Keratinocyte (primary cell): ENCODE data around the gene SYTL1. TPM values are rescaled to one million over a fixed set of nuclear protein-coding genes. Genes with fewer than 3 reads are reported as not detected.

Experiments used
- DNase-seq: peaks from one replicate; pipeline ENCODE4 v3.0.0-alpha.2; 2011; ENCODE audit warnings: low read depth, missing footprints, low spot score
- FAIRE-seq: peaks from 2 replicates; lab custom pipeline; 2011; peaks lifted over from hg19 to GRCh38; lab: Jason Lieb, UNC
- H2AFZ ChIP-seq: 2 replicates; pipeline ENCODE4 v1.6.0; 2012; ENCODE audit warnings: low read length, control low read depth, inconsistent platforms; ENCODE audit not compliant: control insufficient read depth
- H3K27ac ChIP-seq: 2 replicates; pipeline ENCODE4 v1.5.1; 2011; ENCODE audit warnings: low read length; ENCODE audit not compliant: control insufficient read depth, insufficient read depth
- H3K27me3 ChIP-seq: 3 replicates; pipeline ENCODE4 v1.6.0; 2011; ENCODE audit warnings: low read length; ENCODE audit not compliant: control insufficient read depth, insufficient read depth; ENCODE audit errors: extremely low read depth
- H3K36me3 ChIP-seq, 2 experiments: 2 replicates in 1 of 2; 3 replicates in 1 of 2; pipeline ENCODE4 v1.5.1; 2011; ENCODE audit warnings: low read length in 2 of 2, mild to moderate bottlenecking in 1 of 2; ENCODE audit not compliant: control insufficient read depth in 2 of 2, insufficient read depth in 2 of 2; ENCODE audit errors: extremely low read depth in 1 of 2
- H3K4me1 ChIP-seq: 3 replicates; pipeline ENCODE4 v1.5.1; 2011; ENCODE audit warnings: low read length; ENCODE audit not compliant: control insufficient read depth, insufficient read depth; ENCODE audit errors: extremely low read depth
- H3K4me2 ChIP-seq: 3 replicates; pipeline ENCODE4 v1.6.0; 2011; ENCODE audit warnings: low read depth, low read length; ENCODE audit not compliant: control insufficient read depth, insufficient read depth; ENCODE audit errors: extremely low read depth
- H3K4me3 ChIP-seq, 3 experiments: fragments of 200-600 bp in 1 of 3; sonication (generic) in 1 of 3; 2 replicates in 2 of 3; 3 replicates in 1 of 3; pipeline ENCODE4 v1.5.1; 2011 to 2016; ENCODE audit warnings: low read length in 3 of 3, mild to moderate bottlenecking in 3 of 3, control low read depth in 2 of 3, inconsistent platforms in 1 of 3, low read depth in 1 of 3, mixed read lengths in 1 of 3, mixed run types in 1 of 3, moderate library complexity in 1 of 3; ENCODE audit not compliant: control insufficient read depth in 2 of 3, insufficient read depth in 2 of 3; ENCODE audit errors: extremely low read depth in 1 of 3
- H3K79me2 ChIP-seq: 2 replicates; pipeline ENCODE4 v1.6.0; 2012; ENCODE audit warnings: low read length; ENCODE audit not compliant: control insufficient read depth, insufficient read depth
- H3K9ac ChIP-seq: 3 replicates; pipeline ENCODE4 v1.6.0; 2011; ENCODE audit warnings: low read length; ENCODE audit not compliant: control insufficient read depth, insufficient read depth; ENCODE audit errors: extremely low read depth
- H3K9me1 ChIP-seq: 3 replicates; pipeline ENCODE4 v1.6.0; 2011; ENCODE audit warnings: low read length; ENCODE audit not compliant: control insufficient read depth, insufficient read depth; ENCODE audit errors: extremely low read depth
- H3K9me3 ChIP-seq: 2 replicates; pipeline ENCODE4 v1.5.1; 2012; ENCODE audit warnings: low read depth, low read length; ENCODE audit not compliant: control insufficient read depth
- H4K20me1 ChIP-seq: 3 replicates; pipeline ENCODE4 v1.6.0; 2011; ENCODE audit warnings: low read length; ENCODE audit not compliant: control insufficient read depth, insufficient read depth; ENCODE audit errors: extremely low read depth
- CTCF ChIP-seq, 3 experiments: IDR thresholded peaks in 1 of 3; conservative IDR thresholded peaks in 1 of 3; optimal IDR thresholded peaks in 1 of 3; 2 replicates in 2 of 3; 3 replicates in 1 of 3; pipeline versions ENCODE3 to v1.5.1; 2011; ENCODE audit warnings: low read length in 3 of 3, mild to moderate bottlenecking in 3 of 3, moderate library complexity in 2 of 3, control low read depth in 1 of 3, inconsistent platforms in 1 of 3; ENCODE audit not compliant: insufficient read depth in 2 of 3; ENCODE audit errors: extremely low read depth in 1 of 3
- EZH2 ChIP-seq: IDR thresholded peaks from one replicate; pipeline ENCODE4 v1.6.1; 2012; ENCODE audit warnings: inconsistent platforms, mild to moderate bottlenecking, low read length, moderate library complexity
- dilution Hi-C: fragments of 300-500 bp; cut with MboI; formaldehyde crosslinking; loops from one replicate; pipeline ENCODE4 v1.7.0; 2020; ENCODE audit warnings: low sequenced_read_pairs; ENCODE audit not compliant: extremely low pct_ligation_motif_present
- polyA minus RNA-seq, 3 experiments: library from RNA; depleted of rRNA, polyadenylated mRNA; stranded (reverse); fragments of >200 nt; gene quantifications; 1 replicate in 1 of 3; 2 replicates in 1 of 3; 3 replicates in 1 of 3; pipeline ENCODE4 v1.2.3, GENCODE V29; 2011
- polyA plus RNA-seq, 5 experiments: library from polyadenylated mRNA; depleted of rRNA in 3 of 5; stranded (reverse) in 3 of 5; stranded (forward) in 1 of 5; unstranded in 1 of 5; fragments of >200 nt; gene quantifications; 1 replicate in 1 of 5; 2 replicates in 3 of 5; 3 replicates in 1 of 5; pipeline versions ENCODE4 v1.2.1 to v1.2.3, GENCODE V29; 2011 to 2012; ENCODE audit warnings: missing spikeins in 2 of 5, low read depth in 1 of 5, low replicate concordance in 1 of 5

Gene SYTL1
- polyA plus RNA-seq: 15.5 to 34.0 TPM (median 15.6 TPM) in 3 replicates
- polyA plus RNA-seq (2011; ENCODE audit: low read depth): 29.4 TPM
- polyA plus RNA-seq (2011; cell fraction: cytosol; rRNA removed): 5.3 and 15.1 TPM in 2 replicates
- 87.0 and 125 TPM in 2 replicates for polyA plus RNA-seq (2011; cell fraction: nucleus; rRNA removed)
- polyA plus RNA-seq (2012; ENCODE audit: low replicate concordance): 16.6 and 45.8 TPM in 2 replicates
- polyA minus RNA-seq: 6.7 to 17.0 TPM (median 14.7 TPM) in 3 replicates
- 18.2 TPM for polyA minus RNA-seq (2011; cell fraction: cytosol; rRNA and poly(A)+ RNA removed)
- polyA minus RNA-seq (2011; cell fraction: nucleus; rRNA and poly(A)+ RNA removed): 17.2 and 18.4 TPM in 2 replicates

- peak within 1 kb of the TSS; percentile 87 for H3K27ac ChIP-seq
- no peaks in the 10 kb centered on the region for H3K27me3 ChIP-seq
- TF ChIP-seq EZH2: no peak
- peak in 1 of 3 experiments; percentile 15 for TF ChIP-seq CTCF (optimal IDR thresholded peaks at IDR 0.05 in 1 of 3, IDR thresholded peaks at IDR 0.05 in 1 of 3, conservative IDR thresholded peaks at IDR 0.05 in 1 of 3; ENCODE audit: extremely low read depth in 1 of 3, insufficient read depth in 2 of 3, low read length in 3 of 3)
- dilution Hi-C loops: no loop called here
- no peaks in the 10 kb centered on the region for H4K20me1 ChIP-seq
- H3K4me2 ChIP-seq: peak within 1 kb of the TSS; percentile 97
- H3K9ac ChIP-seq: peak within 1 kb of the TSS; percentile 77
- no peaks in the 10 kb centered on the region for H3K9me3 ChIP-seq
- no peak within 1 kb of the TSS for H2AFZ ChIP-seq
- H3K4me3 ChIP-seq: peak within 1 kb of the TSS; percentile 62 to 89 (median 66)
- H3K4me1 ChIP-seq: peaks cover 28% of the 10 kb centered on the region
- DNase-seq (no peak), FAIRE-seq (peak; percentile 32)
- H3K79me2 ChIP-seq: peaks cover 10% of the 10 kb centered on the region
- H3K9me1 ChIP-seq: no peaks in the 10 kb centered on the region
- peaks cover 4 to 11% of the 10 kb centered on the region in 2 experiments for H3K36me3 ChIP-seq
Observed at GRCh38 chr1:27341525-27342252, at the start of gene SYTL1. Gene SYTL1 (plus strand): TSS chr1:27342022. CDS start chr1:27345335, 3,313 bp downstream.

- no peaks in the 10 kb centered on the region for H3K9me3 ChIP-seq
- H3K9ac ChIP-seq: no peak overlapping the region
- no peaks in the 10 kb centered on the region for H3K4me1 ChIP-seq
- FAIRE-seq (no peak), DNase-seq (no peak)
- no peaks in the 10 kb centered on the region for H4K20me1 ChIP-seq
- dilution Hi-C loops: loop anchor here (25.0 kb wide), 1 partner anchor 255 kb away; no protein-coding TSS in a partner anchor
- H3K4me2 ChIP-seq: no peak overlapping the region
- peaks cover 0 to 17% of the 10 kb centered on the region in 2 experiments for H3K36me3 ChIP-seq
- H2AFZ ChIP-seq: no peak overlapping the region
- no peaks in the 10 kb centered on the region for H3K27me3 ChIP-seq
- TF ChIP-seq CTCF (optimal IDR thresholded peaks at IDR 0.05 in 1 of 3, IDR thresholded peaks at IDR 0.05 in 1 of 3, conservative IDR thresholded peaks at IDR 0.05 in 1 of 3; ENCODE audit: extremely low read depth in 1 of 3, insufficient read depth in 2 of 3, low read length in 3 of 3) (no peak), EZH2 (no peak)
- no peak overlapping the region for H3K27ac ChIP-seq
- no peaks in the 10 kb centered on the region for H3K9me1 ChIP-seq
- H3K4me3 ChIP-seq: no peak overlapping the region
- H3K79me2 ChIP-seq: no peaks in the 10 kb centered on the region
Observed at GRCh38 chr1:27292106-27292505, 49.7 kb upstream of the SYTL1 start.
